Prostate gland (tissue), 2 donors: ENCODE measurements around the gene RNF180. TPM values are rescaled to one million over a fixed set of nuclear protein-coding genes. Genes with fewer than 3 reads are reported as not detected.

ENCODE experiments used
- DNase-seq: peaks from one replicate; pipeline ENCODE4 v3.0.0-alpha.2; 2019; ENCODE audit warnings: low spot score
- H3K27ac ChIP-seq, 2 donors: fragments of 200-600 bp; sonication (generic); 2 replicates each; pipeline ENCODE4 v1.5.1; 2017 to 2019
- H3K27me3 ChIP-seq: fragments of 200-600 bp; sonication (generic); replicated peaks from 2 replicates; pipeline ENCODE4 v1.5.1; 2019; ENCODE audit not compliant: insufficient read depth
- H3K36me3 ChIP-seq, 2 donors: fragments of 200-600 bp; sonication (generic); 1 replicate in 1 of 2; 2 replicates in 1 of 2; pipeline versions ENCODE4 v1.5.1 to v1.8.1; 2017 to 2019
- H3K4me1 ChIP-seq: fragments of 200-600 bp; sonication (generic); replicated peaks from 2 replicates; pipeline ENCODE4 v1.5.1; 2019
- H3K4me3 ChIP-seq, 2 donors: fragments of 200-600 bp; sonication (generic); 2 replicates each; pipeline ENCODE4 v1.5.1; 2017 to 2019
- H3K9me3 ChIP-seq: fragments of 200-600 bp; sonication (generic); 2 replicates; pipeline ENCODE4 v1.5.1; 2017
- CTCF ChIP-seq, 4 experiments: fragments of 200-600 bp in 2 of 4; fragments of 450-650 bp in 2 of 4; sonication (generic) in 2 of 4; IDR thresholded peaks; 1 replicate in 3 of 4; 2 replicates in 1 of 4; pipeline ENCODE4 v1.5.1; 2016 to 2019; ENCODE audit warnings: antibody characterized with exemption in 4 of 4, mild to moderate bottlenecking in 2 of 4, moderate library complexity in 2 of 4
- POLR2A ChIP-seq: fragments of 450-650 bp; IDR thresholded peaks from one replicate; pipeline ENCODE4 v1.6.1; 2016; ENCODE audit warnings: antibody characterized with exemption, mild to moderate bottlenecking
- POLR2AphosphoS5 ChIP-seq: sonication (generic); formaldehyde crosslinking; IDR thresholded peaks from one replicate; pipeline ENCODE4 v1.6.1; 2017; ENCODE audit warnings: antibody characterized with exemption
- WGBS: methylation state at CpG from one replicate; pipeline ENCODE4 v1.1.5; 2018; 5-methylcytosine and 5-hydroxymethylcytosine counted together
- intact Hi-C: fragments of 100-400 bp; cut with DNase I; formaldehyde crosslinking; loops from one replicate; pipeline ENCODE4 v1.14.2; 2022
- total RNA-seq, 2 donors: library from RNA; depleted of rRNA; stranded (reverse); fragments of >200 nt; gene quantifications; one replicate each; pipeline ENCODE4 v1.1.0, GENCODE V29; 2016

RNF180 gene
- total RNA-seq, 2 donors from 2014 or later, result 15.1 to 18.0 TPM

GRCh38 chr5:64292611-64293215 lies 127.1 kb downstream of the RNF180 start:
- H3K9me3 ChIP-seq, result no peaks in the 10 kb centered on the region
- intact Hi-C loops, result no loop called here
- H3K27me3 ChIP-seq, result no peaks in the 10 kb centered on the region
- no peaks in the 10 kb centered on the region for H3K4me1 ChIP-seq
- no peaks in the 10 kb centered on the region for H3K36me3 ChIP-seq
- no peak for DNase-seq
- 95% methylated on average over 3 of the region's 3 CpGs for WGBS
- H3K4me3 ChIP-seq, result no peak overlapping the region
- H3K27ac ChIP-seq, result no peak overlapping the region
- TF ChIP-seq POLR2A (no peak), CTCF (IDR thresholded peaks at IDR 0.05) (no peak), POLR2AphosphoS5 (no peak)

- no peak for DNase-seq
Observed at GRCh38 chr5:64295101-64295500, 129.5 kb downstream of the RNF180 start.

GRCh38 chr5:64298586-64298985 lies 132.9 kb downstream of the RNF180 start:
- no peaks in the 10 kb centered on the region for H3K27me3 ChIP-seq
- intact Hi-C loops, result no loop called here
- no peaks in the 10 kb centered on the region for H3K36me3 ChIP-seq
- H3K4me3 ChIP-seq, result no peak overlapping the region
- DNase-seq, result no peak
- WGBS, result 79% methylated on average over 1 of the region's 1 CpG
- H3K9me3 ChIP-seq, result no peaks in the 10 kb centered on the region
- no peak overlapping the region for H3K27ac ChIP-seq
- H3K4me1 ChIP-seq, result no peaks in the 10 kb centered on the region
- TF ChIP-seq POLR2A (no peak), CTCF (IDR thresholded peaks at IDR 0.05) (no peak), POLR2AphosphoS5 (no peak)

More at GRCh38 chr5:64295101-64295500, 129.5 kb downstream of the RNF180 start:
- H3K27me3 ChIP-seq, result no peaks in the 10 kb centered on the region
- WGBS, result 91% methylated on average over 1 of the region's 1 CpG
- H3K9me3 ChIP-seq, result no peaks in the 10 kb centered on the region
- H3K4me1 ChIP-seq, result no peaks in the 10 kb centered on the region
- H3K36me3 ChIP-seq, result no peaks in the 10 kb centered on the region
- intact Hi-C loops, result no loop called here
- TF ChIP-seq CTCF (IDR thresholded peaks at IDR 0.05), result no peak
- no peak for TF ChIP-seq POLR2A
- no peak for TF ChIP-seq POLR2AphosphoS5
- H3K4me3 ChIP-seq, result no peak overlapping the region
- no peak overlapping the region for H3K27ac ChIP-seq

- no peak for DNase-seq
- no peaks in the 10 kb centered on the region for H3K27me3 ChIP-seq
- TF ChIP-seq CTCF (IDR thresholded peaks at IDR 0.05) (no peak), POLR2A (no peak)
Observed at GRCh38 chr5:64299805-64300204, 134.2 kb downstream of the RNF180 start.

GRCh38 chr5:64301566-64301965 lies 135.9 kb downstream of the RNF180 start:
- Histone ChIP-seq H3K36me3 (no peaks in the 10 kb centered on the region), H3K4me3 (no peak overlapping the region), H3K27ac (no peak overlapping the region), H3K4me1 (no peaks in the 10 kb centered on the region), H3K27me3 (no peaks in the 10 kb centered on the region), H3K9me3 (no peaks in the 10 kb centered on the region)
- DNase-seq, result no peak
- intact Hi-C loops, result no loop called here
- TF ChIP-seq POLR2A (no peak), CTCF (IDR thresholded peaks at IDR 0.05) (no peak), POLR2AphosphoS5 (no peak)

More at GRCh38 chr5:64299805-64300204, 134.2 kb downstream of the RNF180 start:
- no peak overlapping the region for H3K4me3 ChIP-seq
- H3K36me3 ChIP-seq, result no peaks in the 10 kb centered on the region
- WGBS, result 52% methylated on average over 2 of the region's 2 CpGs
- intact Hi-C loops, result no loop called here
- no peaks in the 10 kb centered on the region for H3K4me1 ChIP-seq
- no peaks in the 10 kb centered on the region for H3K9me3 ChIP-seq
- H3K27ac ChIP-seq, result no peak overlapping the region
